ENCODE measurements around the gene CIRBP.

CIRBP gene

GRCh38 chr19:1254530-1255185 is 14.5 kb upstream of the CIRBP start:
- no peak for DNase-seq (ENCODE audit: low read depth in 1 of 2, low spot score in 1 of 2)

- no peak for DNase-seq (ENCODE audit: low read depth in 1 of 2, low spot score in 1 of 2)
Observed at GRCh38 chr19:1255186-1256161, 13.7 kb upstream of the CIRBP start.

DNA sequence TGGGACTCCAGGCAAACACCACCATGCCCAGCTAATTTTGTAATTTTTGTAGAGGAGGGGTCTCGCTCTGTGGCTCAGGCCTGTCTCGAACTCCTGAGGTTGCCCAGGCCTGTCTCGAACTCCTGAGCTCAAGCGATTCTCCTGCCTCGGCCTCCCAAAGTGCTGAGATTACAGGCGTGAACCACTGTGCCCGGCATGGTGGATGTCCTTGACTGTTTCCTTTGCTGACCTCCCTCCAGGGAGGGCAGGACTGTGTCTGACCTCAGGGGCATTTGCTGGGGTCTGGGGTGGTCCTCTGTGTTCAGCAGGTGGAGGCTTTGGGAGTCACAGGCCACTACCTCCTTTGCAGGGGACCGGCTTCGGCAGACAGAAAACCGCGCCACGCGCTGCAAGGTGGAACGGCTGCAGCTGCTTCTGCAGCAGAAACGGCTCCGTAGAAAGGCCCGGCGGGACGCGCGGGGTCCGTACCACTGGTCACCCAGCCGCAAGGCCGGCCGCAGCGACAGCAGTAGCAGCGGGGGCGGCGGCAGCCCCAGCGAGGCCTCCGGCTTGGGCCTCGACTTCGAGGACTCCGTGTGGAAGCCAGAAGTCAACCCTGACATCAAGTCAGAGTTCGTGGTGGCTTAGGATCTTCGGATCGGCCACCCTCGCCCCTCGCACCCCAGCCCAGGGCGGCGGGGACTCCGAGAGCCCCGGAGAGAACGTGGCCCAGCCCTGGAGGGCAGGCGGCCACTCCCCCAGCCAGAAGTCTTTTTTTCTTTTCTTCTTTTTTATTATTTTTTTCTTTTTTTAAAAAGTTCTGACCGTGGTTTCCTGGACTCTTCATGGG is 12.3 kb upstream of the CIRBP start:
- DNase-seq (ENCODE audit: low read depth in 1 of 2, low spot score in 1 of 2) = no peak

GRCh38 chr19:1257475-1258162 is 11.5 kb upstream of the CIRBP start:
- DNase-seq (ENCODE audit: low read depth in 1 of 2, low spot score in 1 of 2) = no peak

GRCh38 chr19:1258163-1258492 is 11.0 kb upstream of the CIRBP start:
- DNase-seq (ENCODE audit: low read depth in 1 of 2, low spot score in 1 of 2) = no peak

GRCh38 chr19:1258707-1259205 is 10.4 kb upstream of the CIRBP start:
- no peak for DNase-seq (ENCODE audit: low read depth in 1 of 2, low spot score in 1 of 2)

GRCh38 chr19:1259206-1259875 is 9.8 kb upstream of the CIRBP start:
- DNase-seq (ENCODE audit: low read depth in 1 of 2, low spot score in 1 of 2) = no peak

DNA sequence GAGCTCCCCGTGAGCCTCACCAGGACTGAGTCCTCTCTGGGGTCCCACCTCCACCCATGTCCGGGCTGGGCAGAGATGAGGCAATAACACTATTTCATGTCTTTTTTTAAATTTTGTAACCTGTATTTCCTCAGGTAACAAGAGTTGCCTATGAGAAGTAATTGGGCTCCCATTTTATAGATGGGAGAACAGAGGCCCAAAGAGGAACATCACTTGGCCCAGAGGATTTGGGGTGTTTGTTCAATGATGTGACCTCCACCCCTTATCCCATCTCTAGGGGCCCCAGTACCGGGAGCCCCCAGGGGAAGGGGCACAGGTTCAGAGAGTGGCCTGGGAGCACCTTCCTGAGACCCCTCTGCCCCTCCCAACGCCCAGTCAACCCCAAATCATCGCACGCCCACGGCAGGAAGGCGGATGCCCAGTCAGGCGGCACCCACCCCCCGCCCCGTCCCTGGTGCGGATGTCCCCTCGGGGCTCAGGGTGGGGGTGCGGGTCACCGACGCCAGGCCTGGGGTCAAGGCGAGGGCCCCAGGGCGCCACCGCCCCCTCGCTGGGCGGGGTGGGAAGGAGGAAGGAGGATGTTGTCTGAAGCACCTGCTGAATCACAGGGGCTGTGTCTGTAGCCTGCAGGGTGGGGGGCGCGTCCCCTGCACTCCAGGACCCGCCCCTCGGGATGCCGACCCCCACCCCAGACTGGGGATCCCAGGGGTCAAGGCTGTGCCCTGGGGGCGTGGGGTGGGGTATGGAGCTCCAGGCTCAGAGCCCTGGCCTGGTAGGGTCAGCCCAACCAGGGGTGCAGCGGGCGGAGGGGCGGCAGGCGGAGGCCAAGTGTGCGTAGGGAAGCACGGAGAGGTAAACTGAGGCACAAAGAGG is 9.0 kb upstream of the CIRBP start:
- no peak for DNase-seq (ENCODE audit: low read depth in 1 of 2, low spot score in 1 of 2)

- DNase-seq (ENCODE audit: low read depth in 1 of 2, low spot score in 1 of 2) = peak; percentile 92 to 95
Observed at GRCh38 chr19:1260749-1261537, 8.2 kb upstream of the CIRBP start.

GRCh38 chr19:1261538-1261797 is 7.7 kb upstream of the CIRBP start:
- DNase-seq (ENCODE audit: low read depth in 1 of 2, low spot score in 1 of 2) = no peak

GRCh38 chr19:1261798-1262622 is 7.1 kb upstream of the CIRBP start:
- no peak for DNase-seq (ENCODE audit: low read depth in 1 of 2, low spot score in 1 of 2)

GRCh38 chr19:1262623-1263123 is 6.5 kb upstream of the CIRBP start:
- DNase-seq (ENCODE audit: low read depth in 1 of 2, low spot score in 1 of 2) = no peak

DNA sequence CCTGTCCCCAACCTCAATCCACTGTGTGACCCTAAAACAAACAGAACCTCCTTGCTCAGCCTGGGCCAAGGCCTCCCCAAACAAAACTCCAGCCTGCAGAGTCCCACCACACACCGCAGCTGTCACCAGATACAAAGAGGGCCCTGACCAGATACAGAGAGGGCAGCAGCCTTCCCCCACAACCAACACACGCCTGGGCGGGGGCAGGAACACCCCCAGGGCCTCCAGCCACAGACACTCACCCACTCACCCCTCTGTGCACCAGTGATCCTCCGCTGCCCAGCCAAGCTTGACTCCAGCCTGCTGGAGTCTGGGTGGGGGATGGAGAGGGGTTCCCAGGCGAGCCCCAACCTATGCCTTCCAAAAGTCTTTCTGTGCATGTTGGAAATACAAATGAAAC is 5.9 kb upstream of the CIRBP start:
- no peak for DNase-seq (ENCODE audit: low read depth in 1 of 2, low spot score in 1 of 2)

DNA sequence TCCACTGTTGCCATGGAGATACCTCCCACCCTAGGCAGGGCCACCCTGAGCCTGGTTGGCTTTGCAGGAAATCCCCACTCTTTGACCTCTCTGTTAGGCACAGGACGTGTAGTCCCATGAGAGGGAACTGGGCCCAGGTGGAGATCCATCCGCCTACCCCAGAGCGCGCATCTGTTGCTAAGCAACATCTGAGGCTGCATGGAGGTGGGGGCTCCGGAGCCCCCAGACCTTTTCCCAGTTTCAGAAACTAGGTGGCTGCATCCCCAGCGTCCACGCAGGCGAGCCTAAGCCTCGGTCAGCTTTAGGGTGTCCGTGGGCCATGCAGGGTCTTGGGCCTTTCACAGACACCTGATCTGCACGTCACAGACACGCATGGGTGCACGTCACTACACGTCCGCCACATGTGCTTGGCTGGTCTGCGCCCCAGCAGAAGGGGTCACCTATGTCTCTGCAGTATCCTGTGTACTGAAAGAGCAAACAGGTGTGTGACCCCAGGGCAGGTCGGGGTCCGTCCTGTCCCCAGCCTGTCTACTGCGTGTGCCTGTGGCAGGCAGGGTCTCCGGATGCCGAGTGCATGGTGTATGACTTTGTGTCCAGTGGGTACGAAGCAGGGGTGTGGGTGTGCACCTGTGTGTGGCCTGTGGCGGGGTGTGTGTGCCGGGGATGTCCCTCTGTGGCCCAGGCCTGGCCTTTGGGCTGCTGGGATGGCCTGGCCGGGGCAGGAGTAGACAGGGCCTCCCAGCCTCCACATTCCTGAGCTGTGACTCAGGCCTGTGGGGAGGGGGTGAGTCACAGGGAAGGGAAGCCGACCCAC is 4.1 kb upstream of the CIRBP start:
- no peak for DNase-seq (ENCODE audit: low read depth in 1 of 2, low spot score in 1 of 2)

DNA sequence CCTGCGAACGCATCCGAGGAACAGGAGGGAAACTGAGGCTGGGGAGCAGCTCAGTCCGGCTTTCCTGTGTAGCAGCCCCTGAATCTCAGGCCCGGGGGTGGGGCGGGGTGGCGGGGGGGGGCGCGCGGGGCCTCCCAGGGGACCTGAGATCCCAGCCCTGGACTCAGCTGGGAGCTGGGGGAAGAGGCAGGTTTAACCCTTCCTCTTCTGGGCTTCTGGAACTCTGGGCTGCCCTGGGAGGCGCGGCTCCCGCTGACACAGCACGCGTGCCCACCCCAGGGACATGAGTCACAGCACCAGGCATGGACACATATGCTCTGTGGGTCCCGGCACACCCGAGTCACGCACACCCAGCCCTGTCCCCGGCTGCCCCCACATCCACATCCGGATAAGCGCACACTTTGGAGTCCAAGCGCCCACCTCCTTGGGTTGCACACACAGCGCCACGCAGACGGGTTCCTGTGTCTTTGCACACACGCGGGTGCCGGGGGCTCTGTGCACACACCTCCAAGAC is 3.5 kb upstream of the CIRBP start:
- DNase-seq (ENCODE audit: low read depth in 1 of 2, low spot score in 1 of 2) = no peak

DNA sequence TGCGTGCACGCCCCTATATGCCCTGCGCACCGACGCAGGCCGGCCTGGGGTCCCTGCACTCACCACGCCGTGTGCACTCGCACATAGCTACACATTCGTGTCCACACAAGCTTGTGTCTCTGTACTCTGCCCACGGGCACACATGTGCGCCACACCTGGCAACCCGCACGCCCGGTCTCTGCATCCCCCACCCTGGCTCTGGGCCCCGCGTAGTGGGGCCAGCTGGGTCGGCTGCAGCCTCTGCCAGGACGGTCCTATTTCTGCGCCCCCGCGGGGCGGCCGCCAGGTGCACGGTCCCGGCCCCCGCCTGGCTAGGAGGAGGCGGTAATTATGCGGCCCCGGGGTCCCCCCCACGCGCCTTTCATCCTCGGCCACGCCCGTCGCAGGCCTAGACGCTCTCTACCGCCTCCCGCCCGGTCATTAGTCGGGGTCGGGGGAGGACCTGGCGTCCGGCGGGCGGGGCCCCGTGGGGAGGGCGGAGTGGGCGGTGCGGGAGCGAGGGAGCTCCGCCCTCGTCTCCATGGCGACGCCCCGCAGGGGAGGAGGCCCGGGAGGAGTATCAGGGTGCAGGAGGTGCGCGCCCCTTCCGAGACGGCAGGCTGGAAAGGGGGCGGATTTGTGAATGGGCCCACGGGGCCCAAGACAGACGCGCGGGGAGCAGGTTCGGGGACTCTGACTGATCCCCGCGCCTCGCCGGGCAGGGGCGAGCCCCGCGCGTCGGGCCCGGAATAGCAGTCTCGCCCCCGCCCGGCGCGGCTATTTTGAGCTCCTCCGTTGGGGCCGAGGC is 2.8 kb upstream of the CIRBP start:
- DNase-seq (ENCODE audit: low read depth in 1 of 2, low spot score in 1 of 2) = peak in 1 of 2 donors; percentile 70

Measured in activated CD4-positive, alpha-beta T cell treated with anti-CD3 and anti-CD28 coated beads, Interleukin-2, amount 50 U/mL, for 24 hours (primary cell).